ENCODE measurements around the gene PPP1R16B.

Gene PPP1R16B

DNA sequence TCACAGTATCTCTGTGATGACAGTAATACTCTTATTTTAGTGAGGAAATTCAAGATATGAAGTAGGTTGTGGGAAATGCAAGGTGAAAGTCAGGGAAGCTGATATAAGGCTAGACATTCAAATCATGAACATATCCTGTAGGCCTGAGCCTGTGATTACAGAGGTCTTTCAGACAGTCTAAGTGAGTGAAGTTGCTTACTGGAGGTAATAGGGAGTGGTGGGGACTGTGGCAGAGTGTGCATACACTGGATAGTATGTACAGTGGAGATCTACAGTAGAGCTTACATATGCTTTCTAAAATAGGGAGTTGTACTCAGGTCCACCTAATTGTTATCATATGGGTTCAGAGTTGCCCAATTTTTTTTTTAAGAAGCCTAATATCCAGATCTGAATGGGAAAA, 159.8 kb downstream of the PPP1R16B start:
- no peak for DNase-seq (ENCODE audit: low spot score)

DNA sequence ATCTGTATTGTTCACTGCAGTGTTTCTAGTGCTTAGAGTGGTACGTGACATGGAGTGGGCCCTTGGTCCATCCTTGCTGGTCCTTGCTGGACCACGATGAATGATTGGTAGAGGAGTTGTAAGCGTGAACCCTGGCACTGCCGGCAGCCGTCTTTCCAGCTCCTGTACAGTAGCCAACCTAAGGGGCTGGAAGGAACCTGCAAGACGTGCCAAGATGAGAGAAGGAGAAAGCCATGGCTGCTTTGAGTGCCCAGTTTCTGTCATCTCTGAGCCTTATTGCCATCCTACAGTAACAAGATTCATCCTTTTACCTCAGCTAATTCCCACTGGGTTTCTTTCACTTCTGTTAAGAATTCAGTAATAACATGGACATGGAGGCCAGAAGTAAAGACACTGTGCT, 162.6 kb downstream of the PPP1R16B start:
- no peak for DNase-seq (ENCODE audit: low spot score)

DNA sequence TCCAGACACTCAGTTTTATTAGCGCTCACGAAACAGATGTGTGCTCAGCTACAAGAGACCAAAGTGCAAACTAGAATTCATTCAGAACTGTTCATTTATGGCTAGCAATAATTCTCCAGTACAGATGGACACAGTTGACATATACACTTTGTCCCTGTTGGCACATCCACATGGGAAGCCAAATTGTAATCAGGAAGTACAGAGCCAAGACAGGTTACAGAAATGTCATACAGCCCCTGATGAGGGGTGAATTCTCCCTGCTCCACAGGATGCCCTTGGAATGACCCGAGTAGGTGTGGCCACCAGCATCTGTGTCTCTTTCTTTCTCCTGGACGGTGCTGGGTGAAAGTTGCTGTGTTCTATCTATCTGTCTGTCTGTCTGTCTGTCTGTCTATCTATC, 164.2 kb downstream of the PPP1R16B start:
- no peak for DNase-seq (ENCODE audit: low spot score)

DNA sequence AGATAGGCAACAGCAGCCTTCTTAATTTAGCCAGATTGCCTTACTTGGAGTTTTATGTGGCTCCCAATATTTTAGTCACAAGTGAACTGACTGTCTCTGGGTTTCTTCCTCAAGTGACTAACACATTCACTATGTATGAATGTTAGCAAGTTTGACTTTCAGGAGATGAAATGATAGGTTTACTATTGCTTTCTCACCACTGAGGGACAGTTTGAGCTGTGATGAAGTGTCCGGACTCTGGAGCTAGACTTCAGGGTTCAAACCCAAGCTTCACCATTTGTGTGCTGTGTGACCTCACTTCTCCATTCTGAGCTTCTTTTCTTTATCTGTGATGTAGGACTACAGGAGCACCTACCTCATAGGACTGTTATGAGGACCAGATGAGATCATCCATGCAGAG, 164.8 kb downstream of the PPP1R16B start:
- peak; percentile 59 for DNase-seq (ENCODE audit: low spot score)

Data from hepatic stellate cell (primary cell).